Kidney epithelial cell (primary cell): ENCODE results near the gene F13A1. TPM values are rescaled to one million over a fixed set of nuclear protein-coding genes. Genes with fewer than 3 reads are reported as not detected.

ENCODE experiments used
- DNase-seq: peaks from one replicate; pipeline ENCODE4 v3.0.0-alpha.2; 2010; ENCODE audit warnings: low read depth
- H3K27me3 ChIP-seq: 2 replicates; pipeline ENCODE4 v1.6.0; 2011; ENCODE audit warnings: low read length; ENCODE audit not compliant: control insufficient read depth, insufficient read depth
- H3K36me3 ChIP-seq: 2 replicates; pipeline ENCODE4 v1.5.1; 2011; ENCODE audit warnings: low read length; ENCODE audit not compliant: control insufficient read depth, insufficient read depth
- H3K4me3 ChIP-seq: 2 replicates; pipeline ENCODE4 v1.5.1; 2011; ENCODE audit warnings: low read depth, mild to moderate bottlenecking, control low read depth, low read length
- total RNA-seq: library from RNA; depleted of rRNA; stranded (reverse); fragments of >200 nt; gene quantifications from 2 replicates; pipeline ENCODE4 v1.2.3, GENCODE V29; 2015
- TF ChIP-seq, protein P1 (sequence below): IDR thresholded peaks from 2 replicates; pipeline ENCODE4 v1.5.1; 2011; ENCODE audit warnings: mild to moderate bottlenecking, moderate library complexity, low read length, control low read depth, inconsistent platforms; ENCODE audit not compliant: insufficient read depth, poor library complexity, severe bottlenecking

The F13A1 gene
- total RNA-seq, 1 donor from 2014 or later: 2.1 TPM

DNA sequence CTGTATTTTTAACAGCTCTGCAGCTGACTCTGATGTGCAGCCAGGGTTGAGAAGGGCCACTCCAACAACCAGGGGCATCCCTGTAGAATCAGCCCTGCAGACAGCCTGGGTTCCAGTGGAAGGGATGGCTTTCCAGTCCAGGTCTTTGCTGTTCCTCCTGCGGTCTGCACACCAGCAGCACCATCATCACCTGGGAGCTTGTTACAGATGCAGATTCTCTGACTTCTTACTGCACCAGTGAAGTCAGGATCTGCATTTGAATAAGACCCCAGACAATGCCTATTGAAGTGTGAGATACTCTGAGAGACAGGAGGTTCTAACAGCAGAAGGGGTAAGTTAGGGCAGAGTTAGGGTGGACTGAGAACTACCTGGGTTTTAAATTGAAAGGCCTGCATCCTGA, 151.3 kb downstream of the F13A1 start:
- TF ChIP-seq, protein P1, sequence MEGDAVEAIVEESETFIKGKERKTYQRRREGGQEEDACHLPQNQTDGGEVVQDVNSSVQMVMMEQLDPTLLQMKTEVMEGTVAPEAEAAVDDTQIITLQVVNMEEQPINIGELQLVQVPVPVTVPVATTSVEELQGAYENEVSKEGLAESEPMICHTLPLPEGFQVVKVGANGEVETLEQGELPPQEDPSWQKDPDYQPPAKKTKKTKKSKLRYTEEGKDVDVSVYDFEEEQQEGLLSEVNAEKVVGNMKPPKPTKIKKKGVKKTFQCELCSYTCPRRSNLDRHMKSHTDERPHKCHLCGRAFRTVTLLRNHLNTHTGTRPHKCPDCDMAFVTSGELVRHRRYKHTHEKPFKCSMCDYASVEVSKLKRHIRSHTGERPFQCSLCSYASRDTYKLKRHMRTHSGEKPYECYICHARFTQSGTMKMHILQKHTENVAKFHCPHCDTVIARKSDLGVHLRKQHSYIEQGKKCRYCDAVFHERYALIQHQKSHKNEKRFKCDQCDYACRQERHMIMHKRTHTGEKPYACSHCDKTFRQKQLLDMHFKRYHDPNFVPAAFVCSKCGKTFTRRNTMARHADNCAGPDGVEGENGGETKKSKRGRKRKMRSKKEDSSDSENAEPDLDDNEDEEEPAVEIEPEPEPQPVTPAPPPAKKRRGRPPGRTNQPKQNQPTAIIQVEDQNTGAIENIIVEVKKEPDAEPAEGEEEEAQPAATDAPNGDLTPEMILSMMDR: no peak
- Histone ChIP-seq H3K36me3 (no peaks in the 10 kb centered on the region), H3K27me3 (no peaks in the 10 kb centered on the region), H3K4me3 (no peak overlapping the region)
- DNase-seq: no peak

DNA sequence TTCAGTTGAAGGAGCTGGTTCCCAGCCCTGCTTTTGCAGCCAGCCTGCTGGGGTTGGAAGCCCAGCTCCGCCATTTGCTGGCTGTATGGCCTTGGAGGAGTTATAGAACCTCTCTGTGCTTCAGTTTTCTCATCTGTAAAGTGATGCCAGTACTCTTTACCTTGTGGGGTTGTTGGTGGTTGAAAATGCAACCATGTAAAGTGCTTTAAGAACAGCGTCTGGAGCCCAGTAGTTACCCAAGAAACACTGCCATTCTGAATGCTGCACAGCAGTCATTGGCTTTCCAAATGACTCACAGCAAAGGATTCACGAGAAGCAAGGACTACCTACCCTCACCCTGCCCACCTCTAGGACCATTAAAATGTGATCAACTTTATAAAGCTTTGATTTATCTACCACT, 154.4 kb downstream of the F13A1 start:
- no peaks in the 10 kb centered on the region for H3K27me3 ChIP-seq
- no peak overlapping the region for H3K4me3 ChIP-seq
- TF ChIP-seq, protein P1: no peak
- DNase-seq: no peak
- no peaks in the 10 kb centered on the region for H3K36me3 ChIP-seq

DNA sequence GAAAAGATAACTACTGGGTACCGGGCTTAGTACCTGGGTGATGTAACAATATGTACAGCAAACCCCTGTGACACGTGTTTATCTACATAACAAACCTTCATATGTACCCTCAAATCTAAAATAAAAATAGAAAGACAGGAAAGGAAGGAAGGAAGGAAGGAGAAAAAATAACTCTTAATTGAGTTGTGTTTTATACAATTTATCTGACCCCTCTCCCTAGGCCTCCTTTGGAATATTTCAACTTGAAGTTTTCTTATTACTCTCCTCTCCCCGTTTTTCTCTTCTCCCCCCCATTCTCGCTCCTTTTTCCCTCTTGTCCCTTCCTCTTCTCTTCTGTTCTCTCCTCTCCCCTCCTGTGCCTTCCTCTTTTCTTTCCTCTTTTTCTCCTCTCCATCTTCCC, 156.1 kb downstream of the F13A1 start:
- TF ChIP-seq, protein P1: no peak
- H3K27me3 ChIP-seq: no peaks in the 10 kb centered on the region
- H3K4me3 ChIP-seq: no peak overlapping the region
- no peak for DNase-seq
- H3K36me3 ChIP-seq: no peaks in the 10 kb centered on the region

DNA sequence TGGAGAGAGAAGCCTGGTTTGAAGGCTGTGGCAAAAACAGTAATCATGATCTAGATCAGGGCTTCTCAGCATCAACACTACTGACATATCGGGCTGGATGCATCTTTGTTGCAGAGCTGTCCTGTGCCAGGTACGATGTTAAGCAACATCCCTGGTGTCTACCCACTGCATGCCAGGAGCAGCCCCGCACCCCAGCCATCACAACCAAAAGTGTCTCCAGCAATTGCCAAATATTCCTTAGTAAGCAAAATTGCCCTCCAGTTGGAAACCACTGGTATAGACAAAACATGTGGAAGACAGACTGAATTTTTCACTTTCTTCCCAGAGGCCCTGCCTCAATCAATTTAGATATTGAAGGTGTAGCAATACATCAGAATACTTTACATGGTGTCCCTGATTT, 166.1 kb downstream of the F13A1 start:
- H3K36me3 ChIP-seq: no peaks in the 10 kb centered on the region
- TF ChIP-seq, protein P1: no peak
- H3K27me3 ChIP-seq: no peaks in the 10 kb centered on the region
- no peak overlapping the region for H3K4me3 ChIP-seq
- no peak for DNase-seq

DNA sequence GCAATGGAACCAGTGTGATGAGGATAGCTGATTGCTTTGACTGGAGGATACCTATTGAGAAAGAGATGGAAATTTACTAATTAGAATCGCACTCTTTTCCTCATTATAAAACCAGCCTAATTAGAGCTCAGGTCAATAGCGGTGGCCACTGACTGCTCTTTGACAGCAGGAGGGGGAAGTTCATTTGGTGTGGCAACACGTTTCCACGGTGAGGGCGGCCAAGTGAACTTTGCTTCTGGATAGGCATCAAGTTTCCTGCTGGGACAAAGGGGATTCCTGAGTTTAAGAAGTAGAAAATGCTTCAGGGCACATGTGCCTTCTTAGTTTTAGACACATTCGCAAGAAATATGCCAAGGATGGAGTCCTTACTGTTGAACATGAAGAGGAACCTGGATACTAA, 168.4 kb downstream of the F13A1 start:
- H3K27me3 ChIP-seq: no peaks in the 10 kb centered on the region
- TF ChIP-seq, protein P1: no peak

DNA sequence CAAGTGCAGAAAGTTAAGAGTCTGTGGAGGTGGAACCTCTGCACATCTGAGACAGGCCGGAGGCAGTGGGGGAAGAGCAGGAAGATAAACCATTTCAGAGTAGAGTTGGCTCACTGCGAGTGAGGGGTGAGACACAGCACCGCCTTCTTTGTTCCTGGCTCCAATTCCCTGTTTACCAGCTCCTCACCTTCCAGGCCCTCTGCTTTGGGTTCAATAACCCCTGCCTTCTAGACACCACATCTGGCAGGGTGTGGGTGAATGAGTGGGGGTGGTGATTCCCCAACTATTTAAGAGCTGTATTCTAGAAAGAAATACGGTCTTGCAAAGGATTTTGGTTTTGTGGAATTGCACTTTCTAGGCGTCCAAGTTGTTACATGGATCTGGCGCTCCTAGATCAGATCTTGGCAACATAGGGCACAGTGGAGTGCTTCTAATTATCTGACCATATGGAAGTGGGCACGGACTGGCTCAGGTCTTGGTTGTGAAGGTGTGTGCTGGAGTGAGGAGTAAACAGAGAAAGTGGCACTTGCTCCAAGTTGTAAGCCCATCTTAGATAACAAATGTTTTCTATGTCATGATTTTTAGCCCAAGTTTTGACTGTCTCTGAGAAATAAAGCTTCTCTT, 172.2 kb downstream of the F13A1 start:
- H3K4me3 ChIP-seq: no peak overlapping the region
- H3K36me3 ChIP-seq: no peaks in the 10 kb centered on the region
- no peak for DNase-seq
- TF ChIP-seq, protein P1: no peak
- no peaks in the 10 kb centered on the region for H3K27me3 ChIP-seq

More for the DNA sequence above, 168.4 kb downstream of the F13A1 start:
- no peak for DNase-seq
- Histone ChIP-seq H3K36me3 (no peaks in the 10 kb centered on the region), H3K4me3 (no peak overlapping the region)
